ENCODE measurements around the gene FBXL3. TPM values are rescaled to one million over a fixed set of nuclear protein-coding genes. Genes with fewer than 3 reads are reported as not detected.

Gene FBXL3
- total and polyA plus RNA-seq, 10 donors, result 18.5 to 80.9 (median 51.0) TPM

DNA sequence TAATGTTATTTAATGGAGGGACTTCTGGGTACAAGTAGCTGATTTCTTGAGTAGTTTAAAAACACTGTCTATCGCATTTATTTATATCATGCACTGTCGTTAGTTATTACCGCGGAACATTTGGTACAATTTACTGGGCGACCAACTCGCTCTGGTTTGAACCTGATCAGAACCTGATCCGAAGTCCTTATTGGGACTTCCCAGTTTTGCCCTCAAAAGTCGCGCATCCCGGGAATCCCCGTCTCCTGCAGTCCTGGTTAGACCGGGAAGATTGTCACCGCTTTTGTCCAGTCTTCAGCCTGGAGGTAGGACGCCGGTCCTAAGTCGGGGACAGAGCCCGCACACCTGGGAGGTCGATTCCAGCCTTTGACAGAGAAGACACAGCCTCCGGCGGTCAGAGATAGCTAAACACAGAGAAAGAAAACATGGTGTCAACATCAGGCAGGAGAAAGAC is 34.4 kb downstream of the FBXL3 start:
- DNase-seq, result no peak
- intact Hi-C loops (cut with DNase I; ENCODE audit: low total_unique reads), result no loop called here

DNA sequence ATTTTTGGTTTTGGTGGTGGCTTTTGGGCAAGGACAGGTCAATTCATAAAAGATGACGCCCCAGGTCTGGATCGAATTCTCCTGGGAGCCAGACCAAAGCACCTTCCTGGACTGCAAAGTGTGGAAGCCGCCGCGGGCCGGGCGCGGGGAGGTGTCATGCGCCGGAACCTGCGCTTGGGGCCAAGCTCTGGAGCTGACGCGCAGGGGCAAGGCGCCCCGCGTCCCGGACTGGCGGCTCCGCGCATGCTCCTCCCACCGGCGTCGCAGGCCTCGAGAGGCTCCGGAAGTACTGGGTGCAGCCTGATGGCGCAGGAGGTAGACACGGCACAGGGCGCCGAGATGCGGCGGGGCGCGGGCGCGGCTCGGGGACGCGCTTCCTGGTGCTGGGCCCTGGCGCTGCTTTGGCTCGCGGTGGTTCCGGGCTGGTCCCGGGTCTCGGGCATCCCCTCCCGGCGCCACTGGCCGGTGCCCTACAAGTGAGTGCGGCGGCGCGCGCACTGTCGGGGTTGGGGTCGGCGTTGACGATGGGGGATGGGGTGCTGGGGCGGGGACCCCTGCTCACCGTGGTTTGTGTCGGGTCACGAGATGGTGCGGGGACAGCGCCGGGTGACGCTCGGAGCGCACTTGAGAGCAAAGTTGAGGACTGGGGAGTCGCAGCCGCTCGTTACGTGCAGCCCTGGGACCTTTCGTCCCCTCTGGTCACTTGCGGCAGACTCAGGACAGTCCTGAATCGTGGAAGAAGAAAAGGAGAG is 35.0 kb downstream of the FBXL3 start, which contains the start of gene CLN5:
Gene CLN5 (plus strand): TSS at position 286 of the 752 bp plus-strand sequence. CDS start 18 bp downstream, at position 304.
- intact Hi-C loops (cut with DNase I; ENCODE audit: low total_unique reads), result no loop called here
- Histone ChIP-seq H3K36me3 (peaks cover 0 to 21% (median 4%) of the 10 kb centered on the region in 6 donors), H3K4me1 (peaks cover 14 to 37% (median 23%) of the 10 kb centered on the region in 6 donors), H3K9me3 (no peaks in the 10 kb centered on the region), H3K27me3 (replicated peaks in 1 of 7) (peaks cover 0 to 23% (median 0%) of the 10 kb centered on the region in 7 donors), H3K4me3 (peak within 1 kb of the TSS; percentile 54 to 88 (median 64)), H3K27ac (peak within 1 kb of the TSS; percentile 90 to 95 (median 94))
- WGBS, 5 donors, result 1% methylated on average over 42 to 73 of the region's 73 CpGs
- DNase-seq, result peak; percentile 99
- TF ChIP-seq, protein P1, sequence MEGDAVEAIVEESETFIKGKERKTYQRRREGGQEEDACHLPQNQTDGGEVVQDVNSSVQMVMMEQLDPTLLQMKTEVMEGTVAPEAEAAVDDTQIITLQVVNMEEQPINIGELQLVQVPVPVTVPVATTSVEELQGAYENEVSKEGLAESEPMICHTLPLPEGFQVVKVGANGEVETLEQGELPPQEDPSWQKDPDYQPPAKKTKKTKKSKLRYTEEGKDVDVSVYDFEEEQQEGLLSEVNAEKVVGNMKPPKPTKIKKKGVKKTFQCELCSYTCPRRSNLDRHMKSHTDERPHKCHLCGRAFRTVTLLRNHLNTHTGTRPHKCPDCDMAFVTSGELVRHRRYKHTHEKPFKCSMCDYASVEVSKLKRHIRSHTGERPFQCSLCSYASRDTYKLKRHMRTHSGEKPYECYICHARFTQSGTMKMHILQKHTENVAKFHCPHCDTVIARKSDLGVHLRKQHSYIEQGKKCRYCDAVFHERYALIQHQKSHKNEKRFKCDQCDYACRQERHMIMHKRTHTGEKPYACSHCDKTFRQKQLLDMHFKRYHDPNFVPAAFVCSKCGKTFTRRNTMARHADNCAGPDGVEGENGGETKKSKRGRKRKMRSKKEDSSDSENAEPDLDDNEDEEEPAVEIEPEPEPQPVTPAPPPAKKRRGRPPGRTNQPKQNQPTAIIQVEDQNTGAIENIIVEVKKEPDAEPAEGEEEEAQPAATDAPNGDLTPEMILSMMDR (IDR thresholded peaks at IDR 0.05 in 8 of 11, conservative IDR thresholded peaks at IDR 0.05 in 3 of 11), result peak in 4 of 11 experiments; percentile 18 to 48 (median 38)
- TF ChIP-seq POLR2A (IDR thresholded peaks at IDR 0.05), result peak; percentile 57 to 95 (median 94)
- peak; percentile 98 to 99 (median 99) for TF ChIP-seq POLR2AphosphoS5 (IDR thresholded peaks at IDR 0.05)

More for the DNA sequence above, 34.4 kb downstream of the FBXL3 start:
- no peaks in the 10 kb centered on the region for H3K9me3 ChIP-seq
- WGBS, 5 donors, result 0 to 4% (median 2%) methylated on average over 20 of the region's 20 CpGs
- TF ChIP-seq POLR2AphosphoS5 (IDR thresholded peaks at IDR 0.05) (no peak), POLR2A (IDR thresholded peaks at IDR 0.05) (no peak)
- TF ChIP-seq, protein P1 (IDR thresholded peaks at IDR 0.05 in 8 of 11, conservative IDR thresholded peaks at IDR 0.05 in 3 of 11), result no peak
- peaks cover 0 to 18% (median 0%) of the 10 kb centered on the region in 7 donors for H3K27me3 ChIP-seq (replicated peaks in 1 of 7)
- peaks cover 14 to 37% (median 23%) of the 10 kb centered on the region in 6 donors for H3K4me1 ChIP-seq
- H3K27ac ChIP-seq, result peak overlapping the region; percentile 90 to 95 (median 94)
- peaks cover 0 to 25% (median 6%) of the 10 kb centered on the region in 6 donors for H3K36me3 ChIP-seq
- H3K4me3 ChIP-seq, result peak overlapping the region; percentile 54 to 88 (median 64)

DNA sequence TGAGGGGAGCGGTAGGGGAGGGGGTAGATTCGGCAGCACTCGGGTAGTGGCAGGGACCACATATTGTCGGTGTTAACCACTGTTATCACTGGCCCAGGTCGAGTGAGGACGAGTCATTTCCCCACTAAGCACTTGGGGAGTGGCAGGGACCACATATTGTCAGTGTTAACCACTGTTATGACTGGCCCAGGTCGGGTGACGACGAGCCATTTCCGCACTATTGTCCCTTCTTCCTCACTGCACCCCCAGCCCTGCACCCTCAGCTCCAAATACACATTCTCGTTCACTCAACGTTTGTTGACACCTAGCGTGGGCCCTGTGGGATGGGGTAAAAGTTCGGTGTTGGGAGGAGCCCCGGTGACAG is 35.5 kb downstream of the FBXL3 start:
- TF ChIP-seq POLR2AphosphoS5 (IDR thresholded peaks at IDR 0.05) (no peak), POLR2A (IDR thresholded peaks at IDR 0.05) (no peak)
- TF ChIP-seq, protein P1 (IDR thresholded peaks at IDR 0.05 in 8 of 11, conservative IDR thresholded peaks at IDR 0.05 in 3 of 11), result no peak
- Histone ChIP-seq H3K36me3 (peaks cover 0 to 15% (median 2%) of the 10 kb centered on the region in 6 donors), H3K9me3 (no peaks in the 10 kb centered on the region), H3K27me3 (replicated peaks in 1 of 7) (peaks cover 0 to 25% (median 0%) of the 10 kb centered on the region in 7 donors), H3K4me3 (peak overlapping the region; percentile 54 to 88 (median 64)), H3K4me1 (peaks cover 14 to 37% (median 23%) of the 10 kb centered on the region in 6 donors), H3K27ac (peak overlapping the region; percentile 90 to 95 (median 94))
- 23 to 37% (median 31%) methylated on average over 15 of the region's 15 CpGs for WGBS, 5 donors
- DNase-seq, result peak; percentile 88
- intact Hi-C loops (cut with DNase I; ENCODE audit: low total_unique reads), result no loop called here

DNA sequence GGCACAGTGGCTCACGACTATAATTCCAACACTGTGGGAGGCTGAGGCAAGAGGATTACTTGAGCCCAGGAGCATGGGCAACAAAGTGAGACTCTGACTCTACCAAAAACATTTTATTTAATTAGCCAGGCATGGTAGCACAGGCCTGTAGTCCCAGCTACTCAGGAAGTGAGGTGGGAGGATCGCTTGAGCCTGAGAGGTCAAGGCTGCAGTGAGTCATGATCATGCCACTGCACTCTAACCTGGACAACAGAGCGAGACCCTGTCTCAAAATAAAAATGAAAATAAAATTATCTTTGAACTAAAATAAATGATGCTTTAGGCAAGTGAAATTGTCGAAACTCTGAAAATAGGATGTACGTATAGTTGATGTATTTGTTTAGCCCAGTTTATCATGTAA is 43.3 kb downstream of the FBXL3 start:
- Histone ChIP-seq H3K27me3 (replicated peaks in 1 of 7) (peaks cover 0 to 64% (median 8%) of the 10 kb centered on the region in 7 donors), H3K27ac (no peak overlapping the region), H3K4me3 (no peak overlapping the region), H3K36me3 (no peaks in the 10 kb centered on the region), H3K4me1 (peaks cover 4 to 13% (median 9%) of the 10 kb centered on the region in 6 donors), H3K9me3 (no peaks in the 10 kb centered on the region)
- DNase-seq, result no peak
- intact Hi-C loops (cut with DNase I; ENCODE audit: low total_unique reads), result no loop called here
- WGBS, 5 donors, result 68 to 84% (median 74%) methylated on average over 5 of the region's 5 CpGs
- TF ChIP-seq POLR2A (IDR thresholded peaks at IDR 0.05) (no peak), POLR2AphosphoS5 (IDR thresholded peaks at IDR 0.05) (no peak)
- TF ChIP-seq, protein P1 (IDR thresholded peaks at IDR 0.05 in 8 of 11, conservative IDR thresholded peaks at IDR 0.05 in 3 of 11), result no peak

Measured in spleen (tissue), 11 donors.